Thyroid gland (tissue), 4 donors: ENCODE data around the gene NPHS1.

ENCODE experiments used
- CTCF ChIP-seq, 6 experiments: fragments of 200-600 bp in 3 of 6; fragments of 450-650 bp in 3 of 6; sonication (generic) in 3 of 6; IDR thresholded peaks; one replicate each; pipeline ENCODE4 v1.5.1; 2016 to 2019; ENCODE audit warnings: antibody characterized with exemption in 6 of 6, mild to moderate bottlenecking in 2 of 6, inconsistent platforms in 1 of 6, moderate library complexity in 1 of 6
- POLR2A ChIP-seq, 2 donors: fragments of 450-650 bp; IDR thresholded peaks; one replicate each; pipeline ENCODE4 v1.6.1; 2017; ENCODE audit warnings: antibody characterized with exemption in 2 of 2, mild to moderate bottlenecking in 2 of 2, moderate library complexity in 1 of 2

GRCh38 chr19:35785339-35785627 lies 67.0 kb downstream of the NPHS1 start:
- TF ChIP-seq CTCF (IDR thresholded peaks at IDR 0.05) (no peak), POLR2A (IDR thresholded peaks at IDR 0.05) (no peak)
